SU-DHL-6 (cell line): ENCODE data around the gene GRAMD1A.
"Not testable (repeated sequence)": the region's sequence is repeated elsewhere in the genome, so short reads cannot be mapped to it uniquely, and the experiment has no call there.

Source experiments
- H2AFZ ChIP-seq: fragments of 200-600 bp; sonication (generic); 2 replicates; pipeline ENCODE4 v1.6.1; 2014; ENCODE audit warnings: low read depth, mild to moderate bottlenecking, moderate library complexity, mixed read lengths, antibody characterized with exemption, low read length; ENCODE audit not compliant: severe bottlenecking
- H3F3A ChIP-seq: fragments of 200-600 bp; shearing (Covaris generic); 2 replicates; pipeline ENCODE4 v1.6.0; 2016; ENCODE audit warnings: antibody characterized with exemption, mild to moderate bottlenecking; ENCODE audit not compliant: insufficient read depth
- H3K27ac ChIP-seq: fragments of 200-600 bp; sonication (generic); 2 replicates; pipeline ENCODE4 v1.5.1; 2016; ENCODE audit warnings: low read depth, mild to moderate bottlenecking, low read length, moderate library complexity, mixed read lengths
- H3K27me3 ChIP-seq: fragments of 200-600 bp; sonication (generic), shearing (Covaris generic); 2 replicates; pipeline ENCODE4 v1.6.0; 2014; ENCODE audit warnings: mild to moderate bottlenecking, low read length
- H3K36me3 ChIP-seq: fragments of 200-600 bp; sonication (generic); 2 replicates; pipeline ENCODE4 v1.6.1; 2014; ENCODE audit warnings: mild to moderate bottlenecking, low read length, mixed read lengths
- H3K4me2 ChIP-seq: fragments of 300-600, 200-600 bp; shearing (Covaris generic), sonication (generic); 2 replicates; pipeline ENCODE4 v1.6.0; 2014; ENCODE audit warnings: low read length, low read depth, mild to moderate bottlenecking; ENCODE audit not compliant: poor library complexity, severe bottlenecking
- H3K4me3 ChIP-seq: fragments of 200-600 bp; sonication (generic); 2 replicates; pipeline ENCODE4 v1.5.1; 2014; ENCODE audit warnings: antibody characterized with exemption, low read length, mild to moderate bottlenecking, mixed read lengths; ENCODE audit not compliant: insufficient read depth, poor library complexity, severe bottlenecking
- H3K79me2 ChIP-seq: fragments of 200-600 bp; sonication (generic); 2 replicates; pipeline ENCODE4 v1.6.1; 2014; ENCODE audit warnings: mild to moderate bottlenecking, low read length, moderate library complexity; ENCODE audit not compliant: insufficient read depth
- H3K9ac ChIP-seq: fragments of 200-600 bp; sonication (generic); 2 replicates; pipeline ENCODE4 v1.7.0; 2014; ENCODE audit warnings: mild to moderate bottlenecking, low read length
- H3K9me2 ChIP-seq: fragments of 200-600 bp; sonication (generic); replicated peaks from 2 replicates; pipeline ENCODE4 v1.6.1; 2014; ENCODE audit warnings: low read length; ENCODE audit not compliant: insufficient read depth
- H3K9me3 ChIP-seq: fragments of 200-600 bp; sonication (generic); 2 replicates; pipeline ENCODE4 v1.6.1; 2014; ENCODE audit warnings: low read length, mixed read lengths; ENCODE audit not compliant: insufficient read depth
- H4K20me1 ChIP-seq: fragments of 200-600 bp; sonication (generic); 2 replicates; pipeline ENCODE4 v1.6.1; 2014; ENCODE audit warnings: low read depth, mild to moderate bottlenecking, antibody characterized with exemption, low read length, moderate library complexity, mixed read lengths
- EZH2phosphoT487 ChIP-seq: fragments of 200-600 bp; sonication (generic), shearing (Covaris generic); conservative IDR thresholded peaks from 2 replicates; pipeline ENCODE4 v1.6.1; 2018; ENCODE audit warnings: mild to moderate bottlenecking, antibody characterized with exemption, low read length, moderate library complexity, mixed read lengths
- TF ChIP-seq, protein P1 (sequence below): fragments of 200-600 bp; sonication (generic); IDR thresholded peaks from one replicate; pipeline ENCODE4 v1.5.1; 2017; ENCODE audit warnings: antibody characterized with exemption, mild to moderate bottlenecking, low read length, moderate library complexity; ENCODE audit not compliant: insufficient read depth, poor library complexity, severe bottlenecking

Gene GRAMD1A

DNA sequence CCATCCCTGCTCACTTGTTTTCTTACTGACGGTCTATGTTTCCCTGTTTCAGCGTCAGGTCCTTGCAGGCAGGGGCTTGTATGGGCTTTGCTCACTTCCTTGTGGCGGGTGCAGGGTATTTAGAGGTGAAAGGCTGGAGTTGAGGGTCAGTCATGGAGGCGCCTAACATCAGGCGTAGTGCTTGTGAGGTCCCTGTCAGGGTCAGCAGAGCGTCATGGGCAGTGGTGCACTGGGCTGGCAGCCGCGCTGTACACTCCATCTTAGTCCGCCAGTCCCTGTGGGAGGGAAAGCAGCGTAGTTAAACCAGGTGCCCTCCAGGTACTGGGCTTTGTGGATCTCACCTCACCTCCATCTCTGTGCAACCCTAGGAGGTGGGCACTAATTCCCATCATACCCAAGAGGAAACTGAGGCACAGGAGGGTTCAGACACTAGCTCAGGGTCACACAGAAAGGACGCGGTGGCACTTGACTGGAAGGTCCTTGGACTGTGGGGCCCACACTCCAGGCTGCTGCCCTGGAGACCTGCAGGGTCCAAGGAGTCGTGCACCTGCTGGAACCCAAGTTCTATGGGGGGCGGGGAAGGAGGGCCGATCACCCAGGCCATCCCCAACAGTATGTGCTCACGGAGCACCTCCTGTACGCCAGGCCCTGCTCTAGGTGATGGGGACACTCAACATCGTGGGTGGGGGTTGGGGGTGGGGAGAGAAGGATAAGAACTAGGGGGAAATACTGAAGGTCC, 4.6 kb downstream of the GRAMD1A start:
- Histone ChIP-seq H3K36me3 (no peaks in the 10 kb centered on the region), H3K9me2 (no peaks in the 10 kb centered on the region), H4K20me1 (peaks cover 3% of the 10 kb centered on the region; the same call in 1 of the 2 replicates), H3K4me2 (no peak overlapping the region), H3K79me2 (peaks cover 50% of the 10 kb centered on the region), H2AFZ (no peak overlapping the region), H3K27me3 (no peaks in the 10 kb centered on the region), H3K4me3 (no peak overlapping the region), H3K9ac (no peak overlapping the region), H3F3A (peaks cover 8% of the 10 kb centered on the region; the same call in 1 of the 2 replicates), H3K9me3 (no peaks in the 10 kb centered on the region), H3K27ac (no peak overlapping the region)
- TF ChIP-seq, protein P1, sequence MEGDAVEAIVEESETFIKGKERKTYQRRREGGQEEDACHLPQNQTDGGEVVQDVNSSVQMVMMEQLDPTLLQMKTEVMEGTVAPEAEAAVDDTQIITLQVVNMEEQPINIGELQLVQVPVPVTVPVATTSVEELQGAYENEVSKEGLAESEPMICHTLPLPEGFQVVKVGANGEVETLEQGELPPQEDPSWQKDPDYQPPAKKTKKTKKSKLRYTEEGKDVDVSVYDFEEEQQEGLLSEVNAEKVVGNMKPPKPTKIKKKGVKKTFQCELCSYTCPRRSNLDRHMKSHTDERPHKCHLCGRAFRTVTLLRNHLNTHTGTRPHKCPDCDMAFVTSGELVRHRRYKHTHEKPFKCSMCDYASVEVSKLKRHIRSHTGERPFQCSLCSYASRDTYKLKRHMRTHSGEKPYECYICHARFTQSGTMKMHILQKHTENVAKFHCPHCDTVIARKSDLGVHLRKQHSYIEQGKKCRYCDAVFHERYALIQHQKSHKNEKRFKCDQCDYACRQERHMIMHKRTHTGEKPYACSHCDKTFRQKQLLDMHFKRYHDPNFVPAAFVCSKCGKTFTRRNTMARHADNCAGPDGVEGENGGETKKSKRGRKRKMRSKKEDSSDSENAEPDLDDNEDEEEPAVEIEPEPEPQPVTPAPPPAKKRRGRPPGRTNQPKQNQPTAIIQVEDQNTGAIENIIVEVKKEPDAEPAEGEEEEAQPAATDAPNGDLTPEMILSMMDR, result no peak
- no peak for TF ChIP-seq EZH2phosphoT487

DNA sequence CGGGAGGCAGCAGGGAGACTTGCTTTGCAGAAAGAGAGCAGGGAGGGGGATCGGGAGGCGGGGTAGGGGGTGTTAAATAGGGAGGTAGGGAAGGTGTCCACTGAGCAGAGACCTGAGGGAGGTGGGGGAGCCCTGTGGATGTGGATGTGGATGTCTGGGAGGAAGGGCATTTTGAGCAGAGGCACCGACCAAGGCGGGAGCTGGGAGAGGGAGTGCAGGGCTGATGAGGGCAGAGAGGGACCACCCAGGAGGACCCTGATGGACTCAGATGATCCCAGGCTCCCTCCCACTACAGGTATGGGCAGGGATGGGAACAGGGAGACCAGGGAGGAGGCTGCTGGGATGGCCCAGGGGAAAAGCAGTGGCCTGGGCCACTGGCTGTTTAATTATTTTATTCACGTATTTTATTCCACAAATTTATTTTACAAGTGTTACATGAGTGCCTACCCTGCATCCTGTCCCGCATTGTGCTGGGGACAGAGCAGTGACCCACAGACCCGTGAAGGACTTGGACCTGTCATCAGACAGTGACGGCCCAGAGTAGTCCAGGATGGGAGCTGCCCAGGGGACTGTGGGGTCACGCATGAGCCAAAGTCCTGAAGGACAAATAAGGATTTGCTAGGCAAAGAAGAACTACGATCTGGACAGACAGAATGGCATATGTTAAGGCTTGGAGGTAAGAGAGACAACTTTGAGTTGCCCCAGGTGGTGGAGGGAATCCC, 5.3 kb downstream of the GRAMD1A start:
- peaks cover 50% of the 10 kb centered on the region for H3K79me2 ChIP-seq
- H3K4me3 ChIP-seq, result no peak overlapping the region
- H4K20me1 ChIP-seq, result peaks cover 3% of the 10 kb centered on the region; the same call in 1 of the 2 replicates
- H3K9ac ChIP-seq, result no peak overlapping the region
- H3K27me3 ChIP-seq, result no peaks in the 10 kb centered on the region
- peaks cover 8% of the 10 kb centered on the region; the same call in 1 of the 2 replicates for H3F3A ChIP-seq
- H3K27ac ChIP-seq, result no peak overlapping the region
- H3K9me2 ChIP-seq, result no peaks in the 10 kb centered on the region
- no peaks in the 10 kb centered on the region for H3K9me3 ChIP-seq
- TF ChIP-seq, protein P1, result no peak
- TF ChIP-seq EZH2phosphoT487, result no peak
- no peak overlapping the region for H3K4me2 ChIP-seq
- H2AFZ ChIP-seq, result no peak overlapping the region
- no peaks in the 10 kb centered on the region for H3K36me3 ChIP-seq

DNA sequence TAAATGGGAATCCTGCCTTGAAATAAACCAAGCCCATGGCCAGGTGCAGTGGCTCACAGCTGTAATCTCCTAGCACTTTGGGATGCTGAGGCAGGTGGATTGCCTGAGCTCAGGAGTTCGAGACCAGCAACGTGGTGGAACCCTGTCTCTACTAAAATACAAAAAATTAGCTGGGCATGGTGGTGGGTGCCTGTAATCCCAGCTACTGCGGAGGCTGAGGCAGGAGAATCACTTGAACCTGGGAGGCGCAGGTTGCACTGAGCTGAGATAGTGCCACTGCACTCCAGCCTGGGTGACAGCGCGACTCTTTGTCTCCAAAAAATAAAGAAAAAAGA, 5.9 kb downstream of the GRAMD1A start:
- H3K27ac ChIP-seq, H4K20me1 ChIP-seq: not testable (repeated sequence)

More for the DNA sequence above, 5.9 kb downstream of the GRAMD1A start:
- not testable (repeated sequence) for H3K9ac ChIP-seq, H3K4me3 ChIP-seq, H3K4me2 ChIP-seq, H3F3A ChIP-seq, H2AFZ ChIP-seq, H3K9me2 ChIP-seq, H3K9me3 ChIP-seq, H3K36me3 ChIP-seq, H3K27me3 ChIP-seq
- peaks cover 46% of the 10 kb centered on the region for H3K79me2 ChIP-seq
